Stimulated activated CD4-positive, alpha-beta T cell treated with anti-CD3 and anti-CD28 coated beads, TNF-alpha, amount 100 ng/mL, for 48 hours (primary cell): ENCODE data around the gene ARGFX.
"Not testable (repeated sequence)": the region's sequence is repeated elsewhere in the genome, so short reads cannot be mapped to it uniquely, and the experiment has no call there.

ENCODE experiments used
- DNase-seq, 3 donors: peaks; one replicate each; pipeline ENCODE4 v3.0.0-alpha.2; 2020; ENCODE audit warnings: low read depth in 3 of 3

ARGFX gene

GRCh38 chr3:121599900-121600299, 32.2 kb downstream of the ARGFX start:
- not testable (repeated sequence) for DNase-seq

DNA sequence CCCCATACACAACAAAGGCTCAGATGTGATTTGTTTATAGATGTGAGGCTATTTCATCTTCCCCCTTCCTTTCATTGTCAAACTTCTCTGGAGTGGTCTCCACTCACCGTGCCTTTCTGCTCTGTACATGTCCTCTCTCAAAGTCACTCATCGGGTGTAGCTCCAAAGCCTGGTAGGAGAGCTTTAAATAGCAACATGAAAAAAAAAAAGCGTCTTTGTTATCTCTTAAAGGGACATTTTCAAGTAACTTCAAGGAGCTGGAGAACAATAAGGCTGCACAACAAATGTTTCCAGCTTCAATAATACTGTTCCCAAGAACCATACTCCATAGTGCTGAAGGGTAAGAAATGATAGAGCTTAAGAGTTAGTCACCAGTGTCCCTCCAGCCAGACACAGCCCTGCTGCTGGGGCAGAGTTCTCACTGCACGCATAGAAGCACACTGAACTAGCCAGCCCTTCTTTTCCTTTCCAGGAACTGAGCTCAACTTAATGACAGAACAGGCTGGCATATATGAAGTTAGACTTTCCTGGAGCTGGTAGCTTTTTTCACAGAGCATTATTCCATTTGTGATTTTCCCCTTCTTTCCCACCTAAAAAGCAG, 33.6 kb downstream of the ARGFX start:
- no peak for DNase-seq

GRCh38 chr3:121604759-121605158, 37.0 kb downstream of the ARGFX start:
- no peak for DNase-seq

DNA sequence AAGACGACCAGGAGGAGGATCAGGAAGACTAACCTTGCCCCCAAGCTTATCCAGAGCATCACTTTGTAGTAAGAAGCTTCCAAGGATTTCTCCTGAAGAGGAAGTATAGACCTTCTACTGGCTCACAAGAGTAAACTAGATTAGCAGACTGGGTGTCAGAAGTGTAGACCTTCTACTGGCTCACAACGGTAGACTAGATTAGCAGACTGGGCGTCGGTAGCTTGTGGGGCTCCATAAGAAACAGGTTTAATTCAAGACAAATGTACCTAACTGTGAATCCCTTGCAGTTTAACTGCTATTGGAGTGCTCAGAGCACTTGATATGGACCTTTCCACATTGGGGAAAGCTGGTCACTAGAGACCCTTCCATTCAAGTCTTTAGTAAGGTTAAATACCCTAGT, 38.4 kb downstream of the ARGFX start:
- no peak for DNase-seq
